HepG2 (cell line): ENCODE data around the gene RHBDD3. TPM values are rescaled to one million over a fixed set of nuclear protein-coding genes. Genes with fewer than 3 reads are reported as not detected.

Experiments used
- ARID5B ChIP-seq: IDR thresholded peaks from 2 replicates; pipeline ENCODE4 v1.4.0; 2020; ENCODE audit warnings: mild to moderate bottlenecking, missing genetic modification reagents
- BORCS8-MEF2B ChIP-seq: sonication (generic); formaldehyde crosslinking; IDR thresholded peaks from 2 replicates; pipeline ENCODE4 v1.8.0; 2022; ENCODE audit warnings: mild to moderate bottlenecking, missing genetic modification reagents
- CCDC6 ChIP-seq: sonication (generic); formaldehyde crosslinking; IDR thresholded peaks from 2 replicates; pipeline ENCODE4 v1.8.1; 2022; ENCODE audit warnings: mild to moderate bottlenecking, missing genetic modification reagents, moderate library complexity
- HOXA7 ChIP-seq: sonication (generic); formaldehyde crosslinking; IDR thresholded peaks from 2 replicates; pipeline ENCODE4 v1.8.1; 2022; ENCODE audit warnings: mild to moderate bottlenecking, missing genetic modification reagents, moderate library complexity
- IKZF4 ChIP-seq: sonication (generic); formaldehyde crosslinking; IDR thresholded peaks from 2 replicates; pipeline ENCODE4 v1.5.1; 2020; ENCODE audit warnings: borderline replicate concordance, mild to moderate bottlenecking, low read depth, missing genetic modification reagents; ENCODE audit errors: not compliant biosample characterization
- MXD4 ChIP-seq: IDR thresholded peaks from 2 replicates; pipeline ENCODE4 v1.6.1; 2016; ENCODE audit warnings: mild to moderate bottlenecking, missing biosample characterization, missing genetic modification reagents
- POLR2AphosphoS5 ChIP-seq: IDR thresholded peaks from 2 replicates; pipeline ENCODE4 v1.6.1; 2012; ENCODE audit warnings: low read depth, low read length
- PRDM4 ChIP-seq: sonication (generic); formaldehyde crosslinking; IDR thresholded peaks from 2 replicates; pipeline ENCODE4 v1.9.0; 2021; ENCODE audit warnings: missing genetic modification reagents, borderline replicate concordance
- RBM22 ChIP-seq: fragments of 200-400 bp; formaldehyde crosslinking; optimal IDR thresholded peaks from 2 replicates; pipeline ENCODE3; 2017; ENCODE audit warnings: mild to moderate bottlenecking, low read length, moderate library complexity
- RNF2 ChIP-seq: fragments of 450-650 bp; conservative IDR thresholded peaks from 2 replicates; pipeline ENCODE4 v1.6.1; 2016; ENCODE audit warnings: low read depth
- SATB2 ChIP-seq: sonication (generic); formaldehyde crosslinking; IDR thresholded peaks from 2 replicates; pipeline ENCODE4 v1.5.0; 2020; ENCODE audit warnings: missing genetic modification reagents
- SIN3B ChIP-seq: fragments of 150-350 bp; IDR thresholded peaks from 2 replicates; pipeline ENCODE4 v1.6.1; 2014; ENCODE audit warnings: low read length
- SRF ChIP-seq: IDR thresholded peaks from 2 replicates; pipeline ENCODE4 v1.6.1; 2011; ENCODE audit warnings: mild to moderate bottlenecking, low read depth, low read length, moderate library complexity
- TOE1 ChIP-seq: sonication (generic); formaldehyde crosslinking; IDR thresholded peaks from 2 replicates; pipeline ENCODE4 v1.4.0; 2020; ENCODE audit warnings: mild to moderate bottlenecking, missing genetic modification reagents
- ZC3H13 ChIP-seq: sonication (generic); formaldehyde crosslinking; IDR thresholded peaks from 2 replicates; pipeline ENCODE4 v1.8.1; 2023; ENCODE audit warnings: mild to moderate bottlenecking, missing genetic modification reagents, moderate library complexity
- ZNF121 ChIP-seq: sonication (generic); formaldehyde crosslinking; IDR thresholded peaks from 2 replicates; pipeline ENCODE4 v1.5.0; 2020; ENCODE audit warnings: mild to moderate bottlenecking, missing genetic modification reagents
- ZNF18 ChIP-seq: sonication (generic); formaldehyde crosslinking; IDR thresholded peaks from 2 replicates; pipeline ENCODE4 v1.8.0; 2022; ENCODE audit warnings: mild to moderate bottlenecking, missing genetic modification reagents; ENCODE audit not compliant: insufficient replicate concordance
- ZNF30 ChIP-seq: sonication (generic); formaldehyde crosslinking; IDR thresholded peaks from 2 replicates; pipeline ENCODE4 v1.5.0; 2020; ENCODE audit warnings: mild to moderate bottlenecking, missing genetic modification reagents
- ZNF317 ChIP-seq: sonication (generic); formaldehyde crosslinking; IDR thresholded peaks from 2 replicates; pipeline ENCODE4 v1.5.0; 2020; ENCODE audit warnings: mild to moderate bottlenecking, missing genetic modification reagents
- ZNF326 ChIP-seq: sonication (generic); formaldehyde crosslinking; IDR thresholded peaks from 2 replicates; pipeline ENCODE4 v1.4.0; 2020; ENCODE audit warnings: missing genetic modification reagents, borderline replicate concordance
- ZNF335 ChIP-seq: sonication (generic); formaldehyde crosslinking; IDR thresholded peaks from 2 replicates; pipeline ENCODE4 v1.4.0; 2020; ENCODE audit warnings: missing genetic modification reagents
- polyA plus RNA-seq, 8 experiments: library from polyadenylated mRNA; depleted of rRNA in 3 of 8; stranded (reverse) in 7 of 8; unstranded in 1 of 8; fragments of >200 nt; fragmentation: Illumina TruSeq in 4 of 8; extraction: Trizol in 4 of 8; gene quantifications; 2 replicates each; pipeline versions ENCODE4 v1.2.1 to v1.2.3, GENCODE V29; 2011 to 2016; ENCODE audit warnings: low read depth in 4 of 8, missing spikeins in 1 of 8, mixed read lengths in 1 of 8; ENCODE audit not compliant: insufficient read depth in 1 of 8
- total RNA-seq, 5 experiments: library from RNA; depleted of rRNA; stranded (reverse); fragments of >200 nt; fragmentation: Illumina TruSeq; extraction: Trizol; gene quantifications; 2 replicates each; pipeline ENCODE4 v1.2.3, GENCODE V29; 2016; ENCODE audit warnings: low read depth in 1 of 5

Gene RHBDD3
- total and polyA plus RNA-seq, 2 of the 13 experiments (the other 11 are each of a cell fraction or from before 2014, with no cell fraction given), result 12.1 to 26.7 TPM

- no peak; the same call in 1 of the 2 replicates for TF ChIP-seq ARID5B
- no peak for TF ChIP-seq PRDM4 (CRISPR knock-in tag)
- no peak for TF ChIP-seq ZNF18
- TF ChIP-seq BORCS8-MEF2B (CRISPR knock-in tag), result peak; percentile 31; the same call in 1 of the 2 replicates
- TF ChIP-seq ZNF30 (CRISPR knock-in tag), result no peak
- no peak for TF ChIP-seq ZC3H13 (CRISPR knock-in tag)
- TF ChIP-seq SIN3B, result no peak
- no peak for TF ChIP-seq MXD4 (CRISPR knock-in tag)
- TF ChIP-seq CCDC6 (CRISPR knock-in tag), result peak; percentile 45
- TF ChIP-seq RBM22, result no peak
- TF ChIP-seq POLR2AphosphoS5, result no peak
- no peak for TF ChIP-seq TOE1 (CRISPR knock-in tag)
- TF ChIP-seq ZNF335, result no peak
- TF ChIP-seq ZNF326 (CRISPR knock-in tag), result no peak
- no peak for TF ChIP-seq SATB2 (CRISPR knock-in tag)
- no peak for TF ChIP-seq SRF
- TF ChIP-seq ZNF317 (CRISPR knock-in tag), result 0 out of 2 replicates have a peak, but pooled peaks have one; percentile 46
- TF ChIP-seq IKZF4, result peak; percentile 45
- 0 out of 2 replicates have a peak, but pooled peaks have one; percentile 15 for TF ChIP-seq ZNF121 (CRISPR knock-in tag)
- TF ChIP-seq HOXA7 (CRISPR knock-in tag), result no peak
- no peak for TF ChIP-seq RNF2
Observed at GRCh38 chr22:29306175-29306834, 38.5 kb upstream of the RHBDD3 start, which contains the start of gene GAS2L1 (continued).
